ENCODE data around the gene NDUFA13.

The NDUFA13 gene

GRCh38 chr19:19499272-19499995 is 16.6 kb upstream of the NDUFA13 start:
- Mint-ChIP-seq H3K4me1 (ENCODE audit: low read depth) (peaks cover 3% of the 10 kb centered on the region), H3K36me3 (no peaks in the 10 kb centered on the region), H3K27me3 (no peaks in the 10 kb centered on the region), H3K9me3 (ENCODE audit: low read depth) (no peaks in the 10 kb centered on the region), H3K27ac (no peak overlapping the region), H3K4me3 (no peak overlapping the region)

- H3K27me3 Mint-ChIP-seq = no peaks in the 10 kb centered on the region
- no peaks in the 10 kb centered on the region for H3K4me1 Mint-ChIP-seq (ENCODE audit: low read depth)
- no peak overlapping the region for H3K4me3 Mint-ChIP-seq
- H3K9me3 Mint-ChIP-seq (ENCODE audit: low read depth) = no peaks in the 10 kb centered on the region
- no peak overlapping the region for H3K27ac Mint-ChIP-seq
- no peaks in the 10 kb centered on the region for H3K36me3 Mint-ChIP-seq
Measured at GRCh38 chr19:19500975-19501644, 14.9 kb upstream of the NDUFA13 start.

- Mint-ChIP-seq H3K36me3 (no peaks in the 10 kb centered on the region), H3K27me3 (no peaks in the 10 kb centered on the region), H3K4me1 (ENCODE audit: low read depth) (no peaks in the 10 kb centered on the region), H3K9me3 (ENCODE audit: low read depth) (no peaks in the 10 kb centered on the region), H3K27ac (no peak overlapping the region), H3K4me3 (no peak overlapping the region)
Measured at GRCh38 chr19:19501798-19502197, 14.2 kb upstream of the NDUFA13 start.

- Mint-ChIP-seq H3K27ac (no peak overlapping the region), H3K36me3 (no peaks in the 10 kb centered on the region)
Measured at GRCh38 chr19:19502281-19502680, 13.7 kb upstream of the NDUFA13 start.

GRCh38 chr19:19502808-19503602 is 13.0 kb upstream of the NDUFA13 start:
- Mint-ChIP-seq H3K4me1 (ENCODE audit: low read depth) (no peaks in the 10 kb centered on the region), H3K36me3 (no peaks in the 10 kb centered on the region), H3K4me3 (no peak overlapping the region), H3K9me3 (ENCODE audit: low read depth) (no peaks in the 10 kb centered on the region), H3K27me3 (no peaks in the 10 kb centered on the region), H3K27ac (peak overlapping the region; percentile 61)

More at GRCh38 chr19:19502281-19502680, 13.7 kb upstream of the NDUFA13 start:
- Mint-ChIP-seq H3K27me3 (no peaks in the 10 kb centered on the region), H3K9me3 (ENCODE audit: low read depth) (no peaks in the 10 kb centered on the region), H3K4me3 (no peak overlapping the region), H3K4me1 (ENCODE audit: low read depth) (no peaks in the 10 kb centered on the region)

GRCh38 chr19:19504754-19505668 is 11.0 kb upstream of the NDUFA13 start:
- Mint-ChIP-seq H3K27me3 (no peaks in the 10 kb centered on the region), H3K36me3 (no peaks in the 10 kb centered on the region), H3K9me3 (ENCODE audit: low read depth) (no peaks in the 10 kb centered on the region), H3K4me3 (no peak overlapping the region), H3K4me1 (ENCODE audit: low read depth) (no peaks in the 10 kb centered on the region), H3K27ac (no peak overlapping the region)

- Mint-ChIP-seq H3K27me3 (no peaks in the 10 kb centered on the region), H3K4me1 (ENCODE audit: low read depth) (no peaks in the 10 kb centered on the region), H3K4me3 (no peak overlapping the region), H3K36me3 (no peaks in the 10 kb centered on the region), H3K27ac (no peak overlapping the region), H3K9me3 (ENCODE audit: low read depth) (no peaks in the 10 kb centered on the region)
Measured at GRCh38 chr19:19505669-19506326, 10.2 kb upstream of the NDUFA13 start.

- no peaks in the 10 kb centered on the region for H3K4me1 Mint-ChIP-seq (ENCODE audit: low read depth)
- H3K36me3 Mint-ChIP-seq = no peaks in the 10 kb centered on the region
- H3K4me3 Mint-ChIP-seq = no peak overlapping the region
- no peaks in the 10 kb centered on the region for H3K9me3 Mint-ChIP-seq (ENCODE audit: low read depth)
- H3K27me3 Mint-ChIP-seq = no peaks in the 10 kb centered on the region
- no peak overlapping the region for H3K27ac Mint-ChIP-seq
Measured at GRCh38 chr19:19506592-19506991, 9.4 kb upstream of the NDUFA13 start.

- Mint-ChIP-seq H3K27ac (no peak overlapping the region), H3K4me3 (no peak overlapping the region), H3K9me3 (ENCODE audit: low read depth) (no peaks in the 10 kb centered on the region), H3K36me3 (no peaks in the 10 kb centered on the region), H3K4me1 (ENCODE audit: low read depth) (peaks cover 2% of the 10 kb centered on the region), H3K27me3 (no peaks in the 10 kb centered on the region)
Measured at GRCh38 chr19:19507354-19507753, 8.7 kb upstream of the NDUFA13 start.

GRCh38 chr19:19508217-19508616 is 7.8 kb upstream of the NDUFA13 start:
- no peaks in the 10 kb centered on the region for H3K9me3 Mint-ChIP-seq (ENCODE audit: low read depth)

GRCh38 chr19:19510432-19510831 is 5.6 kb upstream of the NDUFA13 start:
- no peaks in the 10 kb centered on the region for H3K9me3 Mint-ChIP-seq (ENCODE audit: low read depth)
- no peaks in the 10 kb centered on the region for H3K27me3 Mint-ChIP-seq
- H3K36me3 Mint-ChIP-seq = no peaks in the 10 kb centered on the region
- no peak overlapping the region for H3K27ac Mint-ChIP-seq
- H3K4me3 Mint-ChIP-seq = no peak overlapping the region
- peaks cover 2% of the 10 kb centered on the region for H3K4me1 Mint-ChIP-seq (ENCODE audit: low read depth)

More at GRCh38 chr19:19508217-19508616, 7.8 kb upstream of the NDUFA13 start:
- Mint-ChIP-seq H3K4me3 (no peak overlapping the region), H3K27ac (no peak overlapping the region), H3K27me3 (no peaks in the 10 kb centered on the region), H3K4me1 (ENCODE audit: low read depth) (peaks cover 2% of the 10 kb centered on the region), H3K36me3 (no peaks in the 10 kb centered on the region)

GRCh38 chr19:19513682-19514081 is 2.3 kb upstream of the NDUFA13 start:
- H3K4me1 Mint-ChIP-seq (ENCODE audit: low read depth) = peaks cover 16% of the 10 kb centered on the region
- H3K27ac Mint-ChIP-seq = no peak overlapping the region
- H3K4me3 Mint-ChIP-seq = peak overlapping the region; percentile 43
- H3K36me3 Mint-ChIP-seq = no peaks in the 10 kb centered on the region
- no peaks in the 10 kb centered on the region for H3K27me3 Mint-ChIP-seq
- no peaks in the 10 kb centered on the region for H3K9me3 Mint-ChIP-seq (ENCODE audit: low read depth)

GRCh38 chr19:19514215-19514657 is 1.8 kb upstream of the NDUFA13 start:
- H3K27me3 Mint-ChIP-seq = no peaks in the 10 kb centered on the region
- no peaks in the 10 kb centered on the region for H3K9me3 Mint-ChIP-seq (ENCODE audit: low read depth)
- no peaks in the 10 kb centered on the region for H3K36me3 Mint-ChIP-seq
- no peak overlapping the region for H3K27ac Mint-ChIP-seq
- peak overlapping the region; percentile 51 for H3K4me3 Mint-ChIP-seq
- H3K4me1 Mint-ChIP-seq (ENCODE audit: low read depth) = peaks cover 19% of the 10 kb centered on the region

All from activated naive CD8-positive, alpha-beta T cell (primary cell).